ENCODE measurements around the gene ACSF2.

The ACSF2 gene

GRCh38 chr17:50488880-50489279 lies 62.9 kb downstream of the ACSF2 start:
- Histone ChIP-seq H3K27ac (replicated peaks) (no peak overlapping the region), H3K27me3 (ENCODE audit: insufficient read depth, poor library complexity, severe bottlenecking) (no peaks in the 10 kb centered on the region), H3K4me3 (replicated peaks; ENCODE audit: insufficient read depth, low read length) (no peak overlapping the region)
- TF ChIP-seq SPI1 (IDR thresholded peaks at IDR 0.05; ENCODE audit: borderline replicate concordance, low read depth) = no peak
- no peak for DNase-seq (ENCODE audit: low read depth in 1 of 2, low spot score in 1 of 2)

- Histone ChIP-seq H3K27ac (replicated peaks) (no peak overlapping the region), H3K4me3 (replicated peaks; ENCODE audit: insufficient read depth, low read length) (no peak overlapping the region), H3K27me3 (ENCODE audit: insufficient read depth, poor library complexity, severe bottlenecking) (no peaks in the 10 kb centered on the region)
- no peak for DNase-seq (ENCODE audit: low read depth in 1 of 2, low spot score in 1 of 2)
- TF ChIP-seq POLR2AphosphoS5 (IDR thresholded peaks at IDR 0.05; ENCODE audit: low read depth) (no peak), CTCF (IDR thresholded peaks at IDR 0.05; ENCODE audit: insufficient read depth, low read length) (no peak), SPI1 (IDR thresholded peaks at IDR 0.05; ENCODE audit: borderline replicate concordance, low read depth) (no peak), GABPA (IDR thresholded peaks at IDR 0.05; ENCODE audit: low read depth) (no peak), REST (IDR thresholded peaks at IDR 0.05; ENCODE audit: insufficient replicate concordance, low read depth) (no peak)
Observed at GRCh38 chr17:50491505-50491904, 65.5 kb downstream of the ACSF2 start.

- Histone ChIP-seq H3K27ac (replicated peaks) (no peak overlapping the region), H3K27me3 (ENCODE audit: insufficient read depth, poor library complexity, severe bottlenecking) (no peaks in the 10 kb centered on the region), H3K4me3 (replicated peaks; ENCODE audit: insufficient read depth, low read length) (no peak overlapping the region)
- no peak for DNase-seq (ENCODE audit: low read depth in 1 of 2, low spot score in 1 of 2)
- TF ChIP-seq GABPA (IDR thresholded peaks at IDR 0.05; ENCODE audit: low read depth) (no peak), REST (IDR thresholded peaks at IDR 0.05; ENCODE audit: insufficient replicate concordance, low read depth) (no peak), SPI1 (IDR thresholded peaks at IDR 0.05; ENCODE audit: borderline replicate concordance, low read depth) (no peak), POLR2AphosphoS5 (IDR thresholded peaks at IDR 0.05; ENCODE audit: low read depth) (no peak), CTCF (IDR thresholded peaks at IDR 0.05; ENCODE audit: insufficient read depth, low read length) (no peak)
Observed at GRCh38 chr17:50492214-50492613, 66.2 kb downstream of the ACSF2 start.

- no peak for DNase-seq (ENCODE audit: low read depth in 1 of 2, low spot score in 1 of 2)
- no peak for TF ChIP-seq SPI1 (IDR thresholded peaks at IDR 0.05; ENCODE audit: borderline replicate concordance, low read depth)
- TF ChIP-seq POLR2AphosphoS5 (IDR thresholded peaks at IDR 0.05; ENCODE audit: low read depth) = no peak
- TF ChIP-seq REST (IDR thresholded peaks at IDR 0.05; ENCODE audit: insufficient replicate concordance, low read depth) = no peak
- no peak for TF ChIP-seq CTCF (IDR thresholded peaks at IDR 0.05; ENCODE audit: insufficient read depth, low read length)
- no peak for TF ChIP-seq GABPA (IDR thresholded peaks at IDR 0.05; ENCODE audit: low read depth)
- H3K27ac ChIP-seq (replicated peaks) = no peak overlapping the region
Observed at GRCh38 chr17:50493744-50494143, 67.7 kb downstream of the ACSF2 start.

More at GRCh38 chr17:50493744-50494143, 67.7 kb downstream of the ACSF2 start:
- H3K27me3 ChIP-seq (ENCODE audit: insufficient read depth, poor library complexity, severe bottlenecking) = no peaks in the 10 kb centered on the region
- no peak overlapping the region for H3K4me3 ChIP-seq (replicated peaks; ENCODE audit: insufficient read depth, low read length)
